ENCODE measurements around the gene MALAT1. TPM values are rescaled to one million over a fixed set of nuclear protein-coding genes. Genes with fewer than 3 reads are reported as not detected.

MALAT1 gene
- total RNA-seq, 2 donors from 2014 or later, result 4,098 to 7,342 TPM

- no peak for DNase-seq
- ATAC-seq, result no peak
These were observed 30.8 kb downstream of the MALAT1 start for GRCh38 chr11:65529475-65530156.

GRCh38 chr11:65530157-65530496 lies 31.3 kb downstream of the MALAT1 start:
- intact Hi-C loops (cut with DNase I), result no loop called here
- no peak for DNase-seq
- no peak for ATAC-seq

More at GRCh38 chr11:65529475-65530156, 30.8 kb downstream of the MALAT1 start:
- intact Hi-C loops (cut with DNase I), result no loop called here

GRCh38 chr11:65532388-65533064 lies 33.7 kb downstream of the MALAT1 start:
- intact Hi-C loops (cut with DNase I), result no loop called here
- ATAC-seq, result no peak

GRCh38 chr11:65535102-65535501 lies 36.3 kb downstream of the MALAT1 start:
- ATAC-seq, result no peak
- intact Hi-C loops (cut with DNase I), result no loop called here
- no peak for DNase-seq

More at GRCh38 chr11:65532388-65533064, 33.7 kb downstream of the MALAT1 start:
- no peak for DNase-seq

DNA sequence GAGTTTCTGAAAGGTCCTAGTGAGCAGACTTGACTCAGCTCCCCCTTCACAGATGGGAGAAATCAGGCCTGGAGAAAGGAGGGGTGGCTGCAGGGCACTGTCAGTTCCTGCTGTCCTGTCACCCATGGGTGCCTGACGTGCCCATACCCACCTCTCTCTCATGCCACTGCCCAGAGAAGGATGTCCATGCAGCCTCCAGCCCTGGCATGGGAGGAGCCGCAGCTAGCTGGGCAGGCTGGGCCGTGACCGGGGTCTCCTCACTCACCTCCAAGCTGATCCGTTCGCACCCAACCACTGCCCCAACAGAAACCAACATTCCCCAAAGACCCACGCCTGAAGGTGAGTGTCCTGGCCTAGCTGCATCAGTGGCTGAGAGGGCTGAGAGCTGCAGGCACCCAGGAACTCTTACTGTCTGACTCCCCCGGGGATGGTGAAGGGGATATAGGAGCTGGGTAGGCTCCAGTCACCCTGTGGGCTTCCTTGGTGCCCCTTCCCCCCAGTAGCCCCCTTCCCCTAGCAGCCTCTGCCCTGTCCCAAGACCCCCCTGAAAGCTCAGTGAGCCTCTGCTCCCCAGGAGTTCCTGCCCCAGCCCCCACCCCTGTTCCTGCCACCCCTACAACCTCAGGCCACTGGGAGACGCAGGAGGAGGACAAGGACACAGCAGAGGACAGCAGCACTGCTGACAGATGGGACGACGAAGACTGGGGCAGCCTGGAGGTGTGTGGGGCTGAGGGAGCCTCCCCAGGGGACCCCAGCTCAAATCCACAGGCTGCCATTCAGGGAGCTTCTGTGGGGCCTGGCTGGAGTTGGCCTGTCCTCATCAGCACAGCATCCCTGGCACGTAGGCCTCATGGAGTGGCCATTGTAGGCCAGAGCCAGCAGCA lies 37.8 kb downstream of the MALAT1 start:
- DNase-seq (no peak), ATAC-seq (no peak)
- intact Hi-C loops (cut with DNase I), result no loop called here

- ATAC-seq, result no peak
- DNase-seq, result no peak
- intact Hi-C loops (cut with DNase I), result no loop called here
These were observed 38.4 kb downstream of the MALAT1 start for GRCh38 chr11:65537296-65537597.

DNA sequence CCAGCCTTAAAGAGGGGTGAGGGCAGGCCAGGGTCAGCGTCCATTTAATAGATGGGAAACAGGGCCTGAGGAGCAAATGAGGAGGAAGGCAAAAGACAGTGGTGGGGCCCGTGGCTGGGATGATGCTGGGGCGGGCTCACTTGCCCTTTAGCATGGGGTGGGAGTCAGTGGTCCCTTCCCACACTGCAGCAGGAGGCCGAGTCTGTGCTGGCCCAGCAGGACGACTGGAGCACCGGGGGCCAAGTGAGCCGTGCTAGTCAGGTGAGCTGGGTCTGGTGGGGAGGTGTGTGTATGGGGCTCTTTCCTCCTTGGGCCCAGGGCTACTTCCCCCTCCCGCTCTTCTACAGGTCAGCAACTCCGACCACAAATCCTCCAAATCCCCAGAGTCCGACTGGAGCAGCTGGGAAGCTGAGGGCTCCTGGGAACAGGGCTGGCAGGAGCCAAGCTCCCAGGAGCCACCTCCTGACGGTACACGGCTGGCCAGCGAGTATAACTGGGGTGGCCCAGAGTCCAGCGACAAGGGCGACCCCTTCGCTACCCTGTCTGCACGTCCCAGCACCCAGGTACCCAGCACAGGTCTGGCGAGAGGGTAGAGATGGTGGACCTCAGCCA lies 38.9 kb downstream of the MALAT1 start:
- no peak for ATAC-seq
- DNase-seq, result no peak
- intact Hi-C loops (cut with DNase I), result no loop called here

DNA sequence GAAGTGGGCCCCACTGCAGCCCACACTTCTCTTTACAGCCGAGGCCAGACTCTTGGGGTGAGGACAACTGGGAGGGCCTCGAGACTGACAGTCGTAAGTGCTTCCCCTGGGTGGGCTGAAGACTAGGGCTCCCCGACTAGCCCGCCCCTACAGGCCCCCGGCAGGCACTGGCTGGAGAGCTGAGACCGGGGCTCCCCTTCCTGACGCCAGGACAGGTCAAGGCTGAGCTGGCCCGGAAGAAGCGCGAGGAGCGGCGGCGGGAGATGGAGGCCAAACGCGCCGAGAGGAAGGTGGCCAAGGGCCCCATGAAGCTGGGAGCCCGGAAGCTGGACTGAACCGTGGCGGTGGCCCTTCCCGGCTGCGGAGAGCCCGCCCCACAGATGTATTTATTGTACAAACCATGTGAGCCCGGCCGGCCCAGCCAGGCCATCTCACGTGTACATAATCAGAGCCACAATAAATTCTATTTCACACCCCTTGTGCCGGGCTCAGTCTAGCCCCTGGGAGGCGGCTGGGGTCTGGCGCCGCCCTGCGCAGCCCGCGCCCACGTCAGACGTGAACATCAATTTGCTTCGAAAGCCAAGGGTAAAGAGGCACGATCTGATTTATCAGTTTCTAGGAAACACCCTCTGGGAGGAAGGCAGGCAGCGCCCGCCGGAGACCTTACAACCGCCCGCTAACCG lies 39.5 kb downstream of the MALAT1 start:
- ATAC-seq, result no peak
- intact Hi-C loops (cut with DNase I), result no loop called here
- no peak for DNase-seq

GRCh38 chr11:65538915-65539743 lies 40.3 kb downstream of the MALAT1 start:
- ATAC-seq (no peak), DNase-seq (no peak)
- intact Hi-C loops (cut with DNase I), result no loop called here

GRCh38 chr11:65539744-65540289 lies 41.0 kb downstream of the MALAT1 start:
- intact Hi-C loops (cut with DNase I), result loop anchor here (2.0 to 10.0 kb wide), 2 partner anchors 49 to 55 kb away; partner anchors contain the start of gene KCNK7 (in 1 of the 2)
- DNase-seq (no peak), ATAC-seq (peak; percentile 10 to 26)

DNA sequence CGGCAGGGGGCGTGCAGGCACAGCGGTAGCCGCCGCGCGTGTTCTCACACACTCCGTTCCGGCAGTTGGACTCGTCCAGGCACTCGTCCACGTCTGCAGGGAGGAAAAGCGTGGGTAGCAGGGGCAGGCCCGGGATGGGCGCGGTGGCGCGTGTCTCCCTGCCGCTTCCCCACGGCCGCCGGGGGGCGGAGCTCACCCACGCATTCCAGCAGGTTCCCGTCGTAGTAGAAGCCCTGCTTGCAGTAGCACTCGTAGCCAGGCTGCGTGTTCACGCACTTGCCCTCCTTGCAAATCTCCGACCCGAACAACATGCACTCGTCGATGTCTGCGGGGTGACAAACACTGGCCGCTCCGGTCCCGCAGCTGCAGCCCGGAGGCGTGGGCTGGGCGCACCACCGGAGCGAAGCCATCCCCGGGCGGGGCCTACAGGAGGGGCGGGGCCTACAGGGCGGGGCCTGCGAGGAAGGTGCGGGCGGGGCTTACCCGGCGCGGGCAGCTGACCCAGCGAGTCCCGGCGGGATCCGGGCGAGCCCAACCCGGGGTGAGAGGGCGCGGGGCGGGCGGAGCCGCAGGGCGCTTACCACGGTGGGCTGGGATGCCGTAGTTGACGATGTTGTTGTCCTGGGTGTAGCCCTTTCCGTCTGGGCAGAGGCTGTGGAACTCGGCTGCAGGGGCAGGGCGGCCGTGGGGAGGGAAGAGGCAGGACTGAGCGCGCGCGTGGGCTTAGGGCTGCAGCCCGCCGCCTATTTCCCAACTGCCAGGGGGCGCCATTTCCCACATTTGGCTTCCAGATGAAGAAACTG lies 41.6 kb downstream of the MALAT1 start:
- ATAC-seq (peak; percentile 92 to 93), DNase-seq (peak; percentile 92)
- intact Hi-C loops (cut with DNase I), result loop anchor here (2.0 to 10.0 kb wide), 2 partner anchors 48 to 54 kb away; partner anchors contain the start of gene KCNK7 (in 1 of the 2)

GRCh38 chr11:65541093-65541982 lies 42.5 kb downstream of the MALAT1 start:
- no peak for ATAC-seq
- no peak for DNase-seq
- intact Hi-C loops (cut with DNase I), result loop anchor here (2.0 to 10.0 kb wide), 2 partner anchors 47 to 53 kb away; partner anchors contain the start of gene KCNK7 (in 1 of the 2)

DNA sequence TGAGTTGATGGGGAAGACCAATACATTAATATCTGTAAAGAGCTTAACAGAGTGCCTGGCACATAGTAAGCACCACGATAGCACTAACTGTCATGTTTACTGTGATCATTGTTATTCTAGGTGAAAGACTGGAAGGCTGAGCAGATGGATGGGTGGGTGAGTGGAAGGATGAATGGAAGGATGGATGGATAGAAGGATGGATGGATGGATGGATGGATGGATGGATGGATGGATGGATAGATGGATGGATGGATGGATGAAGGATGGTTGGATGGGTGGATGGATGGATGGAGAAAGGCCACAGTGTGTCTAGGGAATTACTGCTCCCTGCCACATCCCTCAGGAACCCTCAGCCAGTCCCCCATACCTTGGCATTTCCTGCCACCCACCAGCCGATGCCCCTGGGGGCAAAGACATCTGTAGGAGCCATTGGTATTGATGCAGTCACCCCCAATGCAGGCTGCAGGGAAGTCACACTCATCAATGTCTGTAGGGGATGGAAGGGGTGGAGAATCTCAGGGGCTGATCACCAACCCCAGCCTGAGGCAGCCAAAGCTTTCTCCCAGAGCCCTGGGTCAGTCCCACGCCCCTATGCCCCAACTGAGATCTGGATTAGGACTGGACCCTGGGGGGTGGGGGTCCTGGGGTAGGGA lies 44.0 kb downstream of the MALAT1 start:
- intact Hi-C loops (cut with DNase I), result loop anchor here in 1 of 2 donors (10.0 kb wide), 1 partner anchor 52 kb away; the partner anchor contains the start of gene KCNK7
- ATAC-seq, result no peak

GRCh38 chr11:65545853-65546216 lies 47.0 kb downstream of the MALAT1 start:
- intact Hi-C loops (cut with DNase I), result loop anchor here in 1 of 2 donors (10.0 kb wide), 1 partner anchor 49 kb away; the partner anchor contains the start of gene KCNK7
- DNase-seq (no peak), ATAC-seq (no peak)

More for the DNA sequence above, 44.0 kb downstream of the MALAT1 start:
- DNase-seq, result no peak
